ENCODE measurements around the gene BUB1. TPM values are rescaled to one million over a fixed set of nuclear protein-coding genes. Genes with fewer than 3 reads are reported as not detected.
"Not testable (repeated sequence)": the region's sequence is repeated elsewhere in the genome, so short reads cannot be mapped to it uniquely, and the experiment has no call there.

BUB1 gene
- total and polyA plus RNA-seq, 4 donors, result 1.6 to 12.4 (median 2.7) TPM

DNA sequence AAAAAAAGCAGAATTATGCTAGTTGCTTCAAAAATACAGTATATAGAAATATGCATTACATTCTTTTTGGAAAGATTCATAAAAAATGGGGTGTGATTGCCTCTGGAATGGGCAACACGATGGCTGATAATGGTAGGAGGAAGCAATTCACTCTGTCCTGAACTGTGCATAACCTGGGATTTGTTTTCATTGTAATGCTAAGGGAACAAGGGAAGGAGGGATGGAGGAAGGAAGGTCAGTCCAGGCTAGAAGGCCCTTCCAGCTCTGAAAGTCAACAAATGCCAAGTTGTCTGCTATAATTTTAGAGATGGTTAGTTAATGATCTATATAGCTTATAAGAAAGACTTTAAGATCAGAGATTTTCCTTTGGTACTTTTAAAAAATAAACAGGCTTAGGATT is 40.8 kb downstream of the BUB1 start:
- no peaks in the 10 kb centered on the region for H3K9me3 ChIP-seq (ENCODE audit: control insufficient read depth in 4 of 4, insufficient read depth in 3 of 4, low read length in 3 of 4)
- no peak for ATAC-seq (ENCODE audit: insufficient read depth, low FRiP score)
- H3K36me3 ChIP-seq (ENCODE audit: control insufficient read depth in 4 of 4, insufficient read depth in 4 of 4, low read length in 4 of 4), result peaks cover 0 to 2% (median under 1%) of the 10 kb centered on the region in 4 donors
- no peak overlapping the region for H3K27ac ChIP-seq (ENCODE audit: low read depth in 1 of 2, low read length in 1 of 2)
- WGBS, 2 donors, result 65 to 70% methylated on average over 1 of the region's 1 CpG
- no peak overlapping the region for H3K9ac ChIP-seq (ENCODE audit: insufficient read depth in 1 of 2, low read length in 2 of 2)
- H3K4me1 ChIP-seq (ENCODE audit: control insufficient read depth in 5 of 5, insufficient read depth in 5 of 5, low read length in 5 of 5), result no peaks in the 10 kb centered on the region
- no peak for DNase-seq
- no peak for TF ChIP-seq CTCF (IDR thresholded peaks at IDR 0.05; ENCODE audit: control extremely low read depth, extremely low read depth)
- no peak overlapping the region for H3K4me3 ChIP-seq
- no peaks in the 10 kb centered on the region for H3K27me3 ChIP-seq (ENCODE audit: control insufficient read depth in 3 of 3, insufficient read depth in 3 of 3, low read length in 2 of 3)

DNA sequence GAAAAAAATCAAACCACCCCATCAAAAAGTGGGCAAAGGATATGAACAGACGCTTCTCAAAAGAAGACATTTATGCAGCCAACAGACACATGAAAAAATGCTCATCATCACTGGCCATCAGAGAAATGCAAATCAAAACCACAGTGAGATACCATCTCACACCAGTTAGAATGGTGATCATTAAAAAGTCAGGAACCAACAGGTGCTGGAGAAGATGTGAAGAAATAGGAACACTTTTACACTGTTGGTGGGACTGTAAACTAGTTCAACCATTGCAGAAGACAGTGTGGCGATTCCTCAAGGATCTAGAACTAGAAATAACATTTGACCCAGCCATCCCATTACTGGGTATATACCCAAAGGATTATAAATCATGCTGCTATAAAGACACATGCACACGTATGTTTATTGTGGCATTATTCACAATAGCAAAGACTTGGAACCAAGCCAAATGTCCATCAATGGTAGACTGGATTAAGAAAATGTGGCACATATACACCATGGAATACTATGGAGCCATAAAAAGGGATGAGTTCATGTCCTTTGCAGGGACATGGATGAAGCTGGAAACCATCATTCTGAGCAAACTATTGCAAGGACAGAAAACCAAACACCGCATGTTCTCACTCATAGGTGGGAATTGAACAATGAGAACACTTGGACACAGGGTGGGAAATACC is 41.8 kb downstream of the BUB1 start:
- not testable (repeated sequence) for H3K4me3 ChIP-seq; H3K9ac ChIP-seq (ENCODE audit: insufficient read depth in 1 of 2, low read length in 2 of 2); H3K27ac ChIP-seq (ENCODE audit: low read depth in 1 of 2, low read length in 1 of 2); H3K27me3 ChIP-seq (ENCODE audit: control insufficient read depth in 3 of 3, insufficient read depth in 3 of 3, low read length in 2 of 3); H3K36me3 ChIP-seq (ENCODE audit: control insufficient read depth in 4 of 4, insufficient read depth in 4 of 4, low read length in 4 of 4); H3K9me3 ChIP-seq (ENCODE audit: control insufficient read depth in 4 of 4, insufficient read depth in 3 of 4, low read length in 3 of 4); H3K4me1 ChIP-seq (ENCODE audit: control insufficient read depth in 5 of 5, insufficient read depth in 5 of 5, low read length in 5 of 5); DNase-seq; ATAC-seq (ENCODE audit: insufficient read depth, low FRiP score)
- 96 to 100% methylated on average over 2 to 3 of the region's 4 CpGs for WGBS, 2 donors

DNA sequence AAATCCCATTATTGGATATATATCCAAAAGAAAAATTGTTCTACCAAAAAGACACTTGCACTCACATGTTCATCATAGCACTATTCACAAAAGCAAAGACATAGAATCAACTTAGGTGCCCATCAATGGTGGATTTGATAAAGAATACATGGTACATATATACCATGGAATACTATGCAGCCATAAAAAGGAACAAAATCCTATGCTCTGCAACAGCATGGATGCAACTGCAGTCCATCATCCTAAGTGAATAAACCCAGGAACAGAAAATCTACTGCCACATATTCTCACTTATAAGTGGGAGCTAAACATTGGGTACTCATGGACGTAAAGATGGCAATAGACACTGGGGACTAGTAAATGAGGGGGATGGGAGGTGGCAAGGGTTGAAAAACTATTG is 50.5 kb downstream of the BUB1 start:
- not testable (repeated sequence) for H3K4me1 ChIP-seq (ENCODE audit: control insufficient read depth in 5 of 5, insufficient read depth in 5 of 5, low read length in 5 of 5); H3K4me3 ChIP-seq; ATAC-seq (ENCODE audit: insufficient read depth, low FRiP score); H3K27me3 ChIP-seq (ENCODE audit: control insufficient read depth in 3 of 3, insufficient read depth in 3 of 3, low read length in 2 of 3); H3K27ac ChIP-seq (ENCODE audit: low read depth in 1 of 2, low read length in 1 of 2); H3K36me3 ChIP-seq (ENCODE audit: control insufficient read depth in 4 of 4, insufficient read depth in 4 of 4, low read length in 4 of 4); DNase-seq; H3K9me3 ChIP-seq (ENCODE audit: control insufficient read depth in 4 of 4, insufficient read depth in 3 of 4, low read length in 3 of 4); H3K9ac ChIP-seq (ENCODE audit: insufficient read depth in 1 of 2, low read length in 2 of 2)
- 98 to 100% methylated on average over 1 of the region's 1 CpG for WGBS, 2 donors

DNA sequence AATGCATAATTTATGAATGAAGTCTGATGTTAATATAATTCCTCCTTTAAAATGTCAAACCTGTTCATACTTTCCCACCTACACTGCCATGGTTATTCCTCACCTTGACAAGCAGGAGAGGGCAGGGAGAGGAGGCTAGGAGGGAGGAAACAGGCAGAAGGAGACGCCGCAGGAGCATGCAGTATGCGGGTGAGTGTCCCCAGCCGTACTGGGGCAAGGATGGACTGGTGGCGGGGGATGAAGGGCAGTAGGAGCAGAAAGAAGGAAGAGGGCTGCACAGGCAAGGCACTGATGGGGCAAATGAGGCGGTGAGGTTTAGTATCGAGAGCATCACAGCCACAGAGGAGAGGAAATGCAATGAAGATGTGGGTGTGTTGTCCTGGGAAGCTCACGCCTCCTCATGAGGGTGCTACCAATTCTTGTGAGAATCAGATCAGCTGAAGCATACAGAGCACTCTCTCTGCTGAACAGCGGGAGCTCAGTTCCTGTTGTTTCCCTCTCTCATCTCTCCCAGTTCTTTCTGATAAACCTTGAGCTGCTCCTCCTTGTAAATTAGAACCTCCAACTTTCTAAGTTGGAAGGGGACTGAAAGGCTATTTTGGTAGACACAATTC is 58.4 kb downstream of the BUB1 start:
- H3K27me3 ChIP-seq (ENCODE audit: control insufficient read depth in 3 of 3, insufficient read depth in 3 of 3, low read length in 2 of 3); ATAC-seq (ENCODE audit: insufficient read depth, low FRiP score); DNase-seq; H3K36me3 ChIP-seq (ENCODE audit: control insufficient read depth in 4 of 4, insufficient read depth in 4 of 4, low read length in 4 of 4); H3K27ac ChIP-seq (ENCODE audit: low read depth in 1 of 2, low read length in 1 of 2); H3K9ac ChIP-seq (ENCODE audit: insufficient read depth in 1 of 2, low read length in 2 of 2); H3K9me3 ChIP-seq (ENCODE audit: control insufficient read depth in 4 of 4, insufficient read depth in 3 of 4, low read length in 3 of 4); H3K4me1 ChIP-seq (ENCODE audit: control insufficient read depth in 5 of 5, insufficient read depth in 5 of 5, low read length in 5 of 5); H3K4me3 ChIP-seq: not testable (repeated sequence)
- 68 to 79% methylated on average over 1 of the region's 9 CpGs for WGBS, 2 donors

DNA sequence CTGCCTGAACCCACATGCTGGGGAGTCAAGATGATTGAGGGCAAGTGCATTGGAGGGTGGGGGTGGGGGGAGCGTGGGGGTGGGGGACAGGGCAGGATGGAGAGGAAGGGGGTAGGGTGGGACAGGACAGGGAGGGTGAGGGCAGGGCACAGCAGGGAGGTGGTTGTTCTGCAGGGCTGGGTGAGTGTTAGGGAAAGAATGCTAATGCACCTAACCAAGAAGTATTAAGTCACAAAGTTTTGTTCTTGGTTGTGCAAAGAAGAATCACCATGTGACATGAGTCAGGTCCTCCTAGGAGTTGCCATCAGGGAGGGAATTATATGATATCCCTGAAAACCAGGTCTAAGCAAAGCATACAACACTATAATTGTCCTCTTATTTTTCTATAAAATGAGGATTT is 63.9 kb downstream of the BUB1 start:
- not testable (repeated sequence) for ATAC-seq (ENCODE audit: insufficient read depth, low FRiP score)
- WGBS, 2 donors, result no CpG with 5 or more reads among the region's 1 CpG

DNA sequence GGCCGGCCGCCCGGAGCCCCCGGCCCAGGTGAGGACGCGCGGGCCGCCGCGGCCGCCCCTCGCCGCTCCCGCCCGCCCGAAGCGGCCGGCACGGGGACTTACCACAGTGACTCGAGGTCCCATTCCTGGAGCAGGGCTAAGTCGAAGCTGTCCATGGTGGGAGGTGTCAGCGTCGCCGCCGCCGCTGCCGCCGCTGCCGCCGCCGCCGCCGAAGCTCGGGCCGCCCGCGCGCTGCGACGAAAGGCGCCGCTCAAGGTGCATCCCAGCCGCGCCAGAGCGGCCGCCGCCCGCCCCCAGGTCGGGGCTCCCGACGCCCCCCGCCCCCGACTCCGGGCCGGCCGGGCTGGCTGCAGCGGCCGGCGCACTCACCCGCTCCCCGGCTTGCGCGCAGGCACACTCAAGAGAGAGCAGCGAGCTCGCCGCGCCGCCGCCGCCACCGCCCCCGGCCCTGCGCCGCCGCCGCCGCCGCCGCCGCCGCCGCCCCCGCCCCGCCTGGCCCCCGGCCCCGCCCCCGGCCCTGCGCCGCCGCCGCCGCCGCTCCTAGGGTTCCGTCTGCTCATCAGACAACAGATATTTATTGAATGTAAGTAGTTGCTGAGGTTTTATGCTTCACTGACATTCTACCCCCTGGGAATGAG is 67.1 kb downstream of the BUB1 start:
- H3K4me1 ChIP-seq (ENCODE audit: control insufficient read depth in 5 of 5, insufficient read depth in 5 of 5, low read length in 5 of 5); H3K9ac ChIP-seq (ENCODE audit: insufficient read depth in 1 of 2, low read length in 2 of 2); H3K4me3 ChIP-seq; DNase-seq; H3K27ac ChIP-seq (ENCODE audit: low read depth in 1 of 2, low read length in 1 of 2); H3K9me3 ChIP-seq (ENCODE audit: control insufficient read depth in 4 of 4, insufficient read depth in 3 of 4, low read length in 3 of 4); H3K36me3 ChIP-seq (ENCODE audit: control insufficient read depth in 4 of 4, insufficient read depth in 4 of 4, low read length in 4 of 4); H3K27me3 ChIP-seq (ENCODE audit: control insufficient read depth in 3 of 3, insufficient read depth in 3 of 3, low read length in 2 of 3): not testable (repeated sequence)
- ATAC-seq (ENCODE audit: insufficient read depth, low FRiP score), result peak; percentile 14
- WGBS, 2 donors, result 1% methylated on average over 37 of the region's 94 CpGs; no CpG with 5 or more reads in 1 of the 2 donors

More for the DNA sequence above, 63.9 kb downstream of the BUB1 start:
- H3K9ac ChIP-seq (ENCODE audit: insufficient read depth in 1 of 2, low read length in 2 of 2); DNase-seq; H3K27me3 ChIP-seq (ENCODE audit: control insufficient read depth in 3 of 3, insufficient read depth in 3 of 3, low read length in 2 of 3); H3K36me3 ChIP-seq (ENCODE audit: control insufficient read depth in 4 of 4, insufficient read depth in 4 of 4, low read length in 4 of 4); H3K27ac ChIP-seq (ENCODE audit: low read depth in 1 of 2, low read length in 1 of 2); H3K4me3 ChIP-seq; H3K4me1 ChIP-seq (ENCODE audit: control insufficient read depth in 5 of 5, insufficient read depth in 5 of 5, low read length in 5 of 5); H3K9me3 ChIP-seq (ENCODE audit: control insufficient read depth in 4 of 4, insufficient read depth in 3 of 4, low read length in 3 of 4): not testable (repeated sequence)

DNA sequence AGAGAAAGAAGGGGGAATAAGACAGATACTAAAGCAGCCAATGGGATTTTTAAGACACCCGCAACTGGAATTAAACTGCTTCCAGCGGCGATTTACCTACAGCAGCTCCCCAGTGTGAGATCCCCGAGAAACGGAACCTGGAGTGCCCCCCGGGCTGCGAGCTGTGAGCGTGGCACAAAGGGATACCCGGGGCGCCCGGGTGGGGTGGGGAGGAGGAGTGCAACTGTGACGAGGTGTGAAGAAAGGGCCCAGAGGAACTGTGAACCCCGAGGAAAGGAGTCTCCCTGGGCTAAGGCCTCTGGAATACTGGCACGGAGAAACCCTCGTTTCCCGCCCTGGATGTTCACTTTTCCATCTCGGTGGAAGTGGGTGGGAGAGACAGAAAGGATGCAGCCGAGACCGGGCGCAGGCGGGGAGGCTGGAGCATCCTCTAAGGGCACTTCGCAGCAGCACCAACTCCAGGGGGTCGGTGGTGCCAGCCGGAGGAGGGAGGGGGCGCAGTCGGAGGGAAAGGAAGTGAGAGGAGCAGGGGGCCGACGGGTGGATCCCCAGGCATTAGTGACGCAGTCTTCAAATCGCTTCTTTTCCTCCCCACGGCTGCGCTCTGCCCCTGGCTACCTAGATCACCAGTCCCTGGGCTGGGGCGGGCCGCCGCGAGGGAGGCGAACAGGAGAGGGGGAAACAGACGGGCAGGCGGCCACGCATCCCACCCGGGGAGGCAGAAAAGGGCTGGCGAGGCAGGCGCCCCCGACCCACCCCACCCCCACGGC is 67.8 kb downstream of the BUB1 start:
- 3 to 4% methylated on average over 14 to 24 of the region's 45 CpGs for WGBS, 2 donors

More for the DNA sequence above, 67.8 kb downstream of the BUB1 start:
- H3K9ac ChIP-seq (ENCODE audit: insufficient read depth in 1 of 2, low read length in 2 of 2); H3K9me3 ChIP-seq (ENCODE audit: control insufficient read depth in 4 of 4, insufficient read depth in 3 of 4, low read length in 3 of 4); H3K4me3 ChIP-seq; ATAC-seq (ENCODE audit: insufficient read depth, low FRiP score); DNase-seq; H3K27me3 ChIP-seq (ENCODE audit: control insufficient read depth in 3 of 3, insufficient read depth in 3 of 3, low read length in 2 of 3); H3K27ac ChIP-seq (ENCODE audit: low read depth in 1 of 2, low read length in 1 of 2); H3K36me3 ChIP-seq (ENCODE audit: control insufficient read depth in 4 of 4, insufficient read depth in 4 of 4, low read length in 4 of 4); H3K4me1 ChIP-seq (ENCODE audit: control insufficient read depth in 5 of 5, insufficient read depth in 5 of 5, low read length in 5 of 5): not testable (repeated sequence)
